HG02798 (cell line): ENCODE measurements around the gene EFCAB6.

ENCODE experiments used
- ATAC-seq: cut with Tn5 transposase; IDR thresholded peaks from one replicate; pipeline ENCODE4 v1.9.1; 2021; ENCODE audit warnings: mild to moderate bottlenecking; ENCODE audit not compliant: unreplicated experiment, poor library complexity

EFCAB6 gene

DNA sequence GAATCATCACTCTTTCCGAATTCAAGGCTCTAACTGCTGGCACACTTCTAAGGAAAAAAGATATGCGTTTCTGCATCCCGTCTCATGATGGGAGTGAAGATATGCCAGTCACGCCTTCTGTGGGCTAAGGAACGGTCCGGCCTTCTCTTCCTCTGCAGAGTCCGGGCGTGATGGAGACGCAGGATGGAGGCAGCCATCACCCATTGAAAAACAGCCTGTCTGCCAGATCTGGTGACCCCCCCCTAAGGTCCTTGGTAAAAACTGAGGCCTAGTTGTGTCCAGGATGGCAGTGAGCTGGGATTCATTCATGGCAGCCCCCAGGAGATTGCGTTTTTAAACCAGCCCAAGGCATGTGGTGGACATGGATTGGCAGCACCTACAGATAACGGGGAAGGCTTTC is 6.9 kb upstream of the EFCAB6 start:
- ATAC-seq: no peak

GRCh38 chr22:43817402-43817801 is 5.3 kb upstream of the EFCAB6 start:
- ATAC-seq: no peak

DNA sequence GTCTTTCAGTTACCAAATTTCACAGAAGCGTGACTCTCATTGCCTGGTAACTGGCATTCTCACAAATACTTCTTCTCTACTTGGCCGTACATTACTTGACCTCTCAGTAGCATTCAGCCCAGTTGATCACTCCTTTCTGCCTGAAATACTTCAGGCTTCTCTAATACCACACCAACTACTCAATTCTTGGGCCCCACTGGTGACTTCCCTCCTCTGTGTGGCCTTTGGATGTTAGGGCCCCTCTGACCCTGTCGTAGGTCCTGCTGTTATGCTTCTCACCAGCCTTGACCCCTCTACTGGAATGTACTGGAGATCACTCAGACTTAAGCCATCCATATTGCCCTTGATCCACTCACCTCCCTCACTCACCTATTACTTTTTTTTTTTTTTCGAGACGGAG is 2.2 kb upstream of the EFCAB6 start:
- ATAC-seq: no peak

DNA sequence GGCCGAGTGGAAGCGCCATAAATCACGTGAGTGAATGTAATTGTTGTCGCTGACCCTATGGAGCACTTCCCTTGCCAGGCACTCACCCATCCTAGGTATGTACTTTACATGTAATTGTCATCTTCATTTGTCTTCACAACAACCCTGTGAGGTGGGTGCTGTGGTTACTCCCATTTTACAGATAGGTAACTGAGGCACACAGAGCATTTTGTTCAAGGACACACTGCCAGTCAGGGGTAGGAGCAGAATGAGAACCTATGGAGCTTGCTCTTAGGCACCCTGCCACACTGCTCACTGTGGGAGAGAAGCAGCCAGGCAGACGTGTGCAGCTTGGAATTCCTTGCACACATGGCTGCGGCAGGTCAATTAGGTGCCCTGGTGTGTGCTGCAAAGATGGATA is 785 bp upstream of the EFCAB6 start:
- peak; percentile 2 for ATAC-seq

DNA sequence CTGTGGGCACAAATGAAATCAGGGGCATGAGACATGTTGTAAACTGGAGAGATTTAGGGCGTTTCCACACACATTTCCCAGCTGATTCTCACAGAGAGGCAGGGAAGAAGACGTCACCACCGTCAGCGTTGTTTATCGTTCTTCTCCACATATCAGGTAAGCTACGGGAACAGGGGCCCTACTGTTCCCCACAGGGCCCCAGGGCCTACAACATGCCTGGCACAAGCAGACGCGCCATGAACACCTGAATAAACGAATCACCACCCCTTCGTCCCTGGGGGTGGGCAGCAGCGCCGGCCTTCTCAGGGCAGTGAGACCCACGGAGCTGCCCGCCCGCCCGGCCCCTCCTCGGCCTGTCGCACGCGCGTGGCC is 342 bp downstream of the EFCAB6 start:
- ATAC-seq: no peak

DNA sequence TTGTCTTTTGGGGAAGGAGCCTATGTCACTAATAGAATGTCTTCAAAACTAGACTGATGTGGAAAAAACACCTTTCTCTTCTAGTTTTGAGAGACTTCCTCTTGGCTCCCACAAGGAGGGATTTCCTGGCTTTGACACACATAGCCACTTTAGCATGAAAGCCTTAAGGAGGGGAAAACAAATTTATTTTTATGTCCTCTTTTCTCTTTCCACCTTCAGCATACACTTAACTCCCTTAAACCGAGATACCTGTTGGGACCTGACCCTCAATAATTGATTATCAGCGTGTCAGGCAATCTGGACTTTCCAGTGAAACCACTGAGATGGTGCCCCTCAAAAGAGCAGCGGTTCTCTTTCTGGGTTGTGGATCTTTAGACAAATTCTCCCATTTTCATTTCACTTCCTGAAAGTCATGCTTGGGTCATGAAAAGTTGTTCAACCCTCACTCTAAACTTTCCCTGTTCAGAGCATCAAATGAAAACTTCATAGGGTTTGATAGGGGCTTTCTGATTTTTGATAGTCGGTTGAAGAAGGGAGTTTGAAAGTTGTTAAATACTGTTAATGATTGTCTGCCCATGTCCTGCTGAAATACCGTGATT is 9.1 kb downstream of the EFCAB6 start:
- no peak for ATAC-seq

DNA sequence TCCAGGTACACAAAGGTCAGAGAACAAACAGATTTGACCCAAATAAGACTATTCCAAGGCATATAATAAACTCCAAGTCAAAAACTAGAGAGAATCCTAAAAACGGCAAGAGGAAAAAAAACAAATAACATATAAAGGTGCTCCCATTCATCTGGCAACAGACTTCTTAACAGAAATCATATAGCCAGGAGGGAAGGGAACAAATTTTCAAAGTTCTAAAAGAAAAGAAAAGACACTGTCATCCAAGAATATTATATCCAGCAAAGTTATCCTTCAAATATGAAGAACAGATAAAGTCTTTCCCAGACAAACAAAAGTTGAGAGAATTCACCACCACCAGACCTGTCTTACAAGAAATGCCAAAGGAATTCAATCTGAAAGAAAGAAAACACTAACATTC is 11.1 kb downstream of the EFCAB6 start:
- no peak for ATAC-seq

DNA sequence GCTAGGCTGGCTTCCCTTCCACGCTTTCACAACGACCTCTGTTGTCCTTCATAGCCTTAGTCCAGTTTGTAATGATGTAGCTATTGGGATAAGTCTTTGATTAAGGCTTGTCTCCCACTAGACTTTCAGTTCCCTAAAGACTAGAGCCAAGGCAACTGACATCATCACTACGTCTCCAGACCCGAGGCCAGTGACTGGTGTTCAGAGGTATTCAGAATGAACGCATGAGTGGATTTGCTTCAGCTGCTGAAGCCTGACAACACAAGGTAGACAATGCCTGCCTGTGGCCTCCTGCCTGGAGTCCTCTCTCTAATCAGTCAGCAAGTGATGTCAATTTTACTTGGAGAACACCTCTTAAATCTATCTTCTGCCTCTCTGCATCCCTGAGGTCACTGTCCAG is 13.6 kb downstream of the EFCAB6 start:
- ATAC-seq: no peak

DNA sequence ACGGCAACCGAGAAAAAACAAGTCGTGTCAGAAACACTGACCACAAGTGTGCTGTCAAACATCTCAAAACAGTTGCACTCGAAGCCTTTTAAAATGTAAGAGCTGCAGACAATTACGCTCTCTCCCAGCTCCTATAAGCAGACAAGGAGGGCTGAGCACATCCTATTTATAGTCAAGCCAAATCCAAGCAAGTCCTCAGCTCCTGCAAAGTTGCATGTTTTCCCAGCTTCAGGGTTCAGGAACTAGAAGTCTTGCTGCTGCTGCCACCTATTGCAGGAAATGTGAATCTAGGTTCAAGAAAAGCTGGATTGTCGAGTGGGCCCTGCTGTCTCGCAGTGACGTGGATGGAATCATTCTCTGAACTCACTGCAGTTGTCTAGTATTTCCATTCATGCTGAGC is 15.5 kb downstream of the EFCAB6 start:
- ATAC-seq: no peak

DNA sequence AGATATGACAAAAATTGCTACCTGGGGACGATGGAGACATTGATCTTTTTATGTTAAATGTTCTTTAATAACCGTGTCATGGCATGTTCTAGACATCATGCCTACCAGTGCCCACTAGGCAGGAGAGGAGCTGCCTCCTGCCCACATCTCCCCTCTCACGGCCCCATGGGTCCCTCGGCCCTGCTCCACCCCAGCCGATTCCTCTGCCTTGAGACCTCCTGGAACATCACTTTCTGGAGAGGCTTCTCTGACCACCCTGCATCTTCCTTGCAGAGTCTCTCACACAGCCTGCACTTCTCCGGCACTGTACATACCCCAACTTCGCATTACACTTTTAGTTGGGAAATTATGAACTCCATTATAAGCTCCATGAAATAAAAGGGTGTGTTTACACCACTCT is 16.8 kb downstream of the EFCAB6 start:
- ATAC-seq: no peak

DNA sequence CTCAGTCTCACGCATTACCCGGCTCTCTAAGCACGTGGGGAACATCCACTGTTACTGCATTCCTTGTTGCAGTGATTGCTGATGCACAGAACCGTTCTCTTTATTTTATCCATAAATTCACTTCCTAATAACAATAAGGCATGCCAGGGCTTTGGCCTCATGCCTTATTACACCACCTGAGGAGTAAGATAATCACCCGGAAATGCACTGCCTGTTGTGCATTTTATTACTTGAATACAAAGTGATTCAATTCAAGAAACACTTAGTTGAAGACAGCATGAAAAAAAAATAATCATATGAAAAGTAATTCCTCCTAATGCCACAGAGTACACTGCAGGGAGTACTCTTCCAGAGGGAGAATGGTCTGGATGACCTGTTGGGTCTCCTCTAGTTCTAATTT is 19.2 kb downstream of the EFCAB6 start:
- ATAC-seq: no peak

DNA sequence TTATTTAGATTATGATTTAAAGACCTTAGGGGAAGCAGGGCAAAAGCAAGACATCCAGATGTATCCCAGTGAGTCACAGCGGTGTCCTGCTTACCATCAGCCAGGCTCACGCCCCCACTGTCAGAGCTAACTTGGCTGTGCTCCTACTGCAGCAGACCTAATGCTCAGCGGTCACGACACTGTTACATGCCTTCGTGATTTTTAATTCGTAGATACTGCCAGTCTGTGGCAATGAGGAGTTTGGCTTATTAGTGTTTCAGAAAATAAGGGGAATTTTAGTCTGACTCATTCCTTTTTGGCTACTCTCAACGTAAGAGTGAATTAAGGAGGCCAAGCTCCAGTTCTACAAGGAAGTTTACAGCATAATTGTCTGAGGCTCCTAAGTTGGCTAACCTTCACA is 22.7 kb downstream of the EFCAB6 start:
- ATAC-seq: no peak

DNA sequence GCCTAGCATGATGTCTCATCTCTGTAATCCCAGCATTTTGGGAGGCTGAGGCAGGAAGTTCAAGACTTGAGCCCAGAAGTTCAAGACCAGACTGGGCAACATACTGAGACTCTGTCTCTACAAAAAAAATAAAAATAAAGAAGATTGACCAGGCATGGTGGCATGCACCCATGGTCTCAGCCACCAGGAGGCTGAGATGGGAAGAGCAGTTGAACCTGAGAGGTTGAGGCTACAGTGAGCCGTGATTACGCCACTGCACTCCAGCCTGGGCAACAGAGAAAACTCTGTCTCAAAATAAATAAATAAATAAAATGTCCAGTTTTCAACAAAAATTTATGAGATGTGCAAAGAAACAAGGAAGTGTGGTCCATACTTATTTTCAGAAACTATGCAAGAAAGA is 28.3 kb downstream of the EFCAB6 start:
- ATAC-seq: no peak

GRCh38 chr22:43782448-43782847 is 29.7 kb downstream of the EFCAB6 start:
- ATAC-seq: no peak

- no peak for ATAC-seq
These were observed 34.8 kb downstream of the EFCAB6 start for GRCh38 chr22:43777286-43777685.

- ATAC-seq: no peak
These were observed 35.9 kb downstream of the EFCAB6 start for GRCh38 chr22:43776081-43776670.

- no peak for ATAC-seq
These were observed 37.7 kb downstream of the EFCAB6 start for GRCh38 chr22:43774318-43774915.

- no peak for ATAC-seq
These were observed 39.3 kb downstream of the EFCAB6 start for GRCh38 chr22:43772831-43773230.

- no peak for ATAC-seq
These were observed 56.7 kb downstream of the EFCAB6 start for GRCh38 chr22:43755452-43755851.

- ATAC-seq: no peak
These were observed 57.1 kb downstream of the EFCAB6 start for GRCh38 chr22:43755011-43755410.

DNA sequence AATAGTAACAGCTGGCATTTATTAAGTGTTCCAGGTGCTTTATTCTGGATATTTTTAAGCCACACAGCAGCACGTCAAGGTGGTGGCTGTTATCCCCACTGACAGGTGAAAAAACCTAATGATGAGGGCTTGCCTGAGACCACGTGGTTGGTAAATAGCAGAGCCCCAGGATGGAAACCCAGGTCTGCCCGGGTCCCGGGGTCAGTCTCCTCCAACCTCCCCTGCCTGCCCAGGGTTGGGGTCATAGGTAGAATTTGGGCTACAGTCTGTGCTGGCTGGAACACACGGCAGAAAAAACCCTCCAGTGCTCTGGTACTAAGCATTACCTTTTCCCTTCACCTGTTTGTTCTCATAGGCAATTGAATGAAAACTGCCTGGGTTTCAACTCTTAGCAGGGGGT is 57.9 kb downstream of the EFCAB6 start:
- no peak for ATAC-seq

DNA sequence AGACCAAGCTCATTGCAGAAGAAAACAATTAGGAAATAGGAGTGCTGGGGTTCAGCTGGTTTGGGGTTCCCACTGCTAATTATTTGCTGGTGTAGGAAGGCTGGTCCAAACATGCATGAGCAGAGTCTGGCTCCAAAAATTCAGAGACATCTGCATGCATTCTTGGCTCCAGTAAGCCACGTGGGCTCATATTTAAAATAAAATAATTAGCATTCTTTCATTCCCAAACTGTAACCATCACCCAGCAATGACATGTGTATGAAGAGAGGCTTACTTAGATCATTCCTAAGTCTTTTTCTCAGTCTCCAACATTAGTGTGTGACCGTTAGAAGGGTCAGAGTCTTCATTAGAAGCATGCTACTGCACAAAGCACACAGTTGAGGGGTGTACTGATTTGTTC is 58.4 kb downstream of the EFCAB6 start:
- no peak for ATAC-seq
